K562 (cell line): ENCODE results near the gene MAP2. TPM values are rescaled to one million over a fixed set of nuclear protein-coding genes. Genes with fewer than 3 reads are reported as not detected.

ENCODE experiments used
- ATAC-seq: fragments of 200-7000 bp; cut with Tn5 transposase; 3 replicates; pipeline ENCODE4 v1.9.1; 2020; ENCODE audit warnings: moderate library complexity
- BruUV-seq: library from RNA; stranded (reverse); fragments of 400-500 nt; replicated peaks from 2 replicates; lab custom pipeline; 2021; lab: Mats Ljungman, UMichigan
- CTCF ChIA-PET: fragments of 300-600 bp; formaldehyde crosslinking; extraction: SDS; loops from one replicate; lab custom pipeline; 2021; ENCODE audit warnings: low intra/inter-chr PET ratio; lab: Yijun Ruan, JAX
- POLR2A ChIA-PET: fragments of 300-600, 350-650 bp; sonication (Branson Sonifier 250); formaldehyde crosslinking; extraction: SDS; loops from one replicate; lab custom pipeline; 2021; ENCODE audit warnings: antibody characterized with exemption, inconsistent platforms; lab: Yijun Ruan, JAX
- DNase-seq, 4 experiments: peaks; one replicate each; pipeline versions ENCODE4 v3.0.0 to v3.0.0-alpha.2; 2011 to 2018; ENCODE audit warnings: low spot score in 3 of 4, mixed read lengths in 3 of 4; ENCODE audit errors: extremely low read depth in 1 of 4
- FAIRE-seq: peaks from 2 replicates; lab custom pipeline; 2011; peaks lifted over from hg19 to GRCh38; lab: Jason Lieb, UNC
- H2AFZ ChIP-seq: 2 replicates; pipeline ENCODE4 v1.6.0; 2011; ENCODE audit warnings: low read depth, low read length, control low read depth, inconsistent platforms
- H3K27ac ChIP-seq: fragments of 200-600 bp; 3 replicates; pipeline ENCODE4 v1.8.0; 2011; ENCODE audit warnings: low read depth, mild to moderate bottlenecking, control low read depth, inconsistent platforms, low read length, moderate library complexity, mixed read lengths; ENCODE audit errors: extremely low read depth
- H3K27me3 ChIP-seq, 2 experiments: fragments of 300-600 bp in 1 of 2; 2 replicates in 1 of 2; 3 replicates in 1 of 2; pipeline versions ENCODE4 v1.6.0 to v1.8.0; 2011; ENCODE audit warnings: inconsistent platforms in 2 of 2, low read length in 2 of 2, mild to moderate bottlenecking in 1 of 2, mixed read lengths in 1 of 2, moderate library complexity in 1 of 2; ENCODE audit not compliant: control insufficient read depth in 2 of 2, insufficient read depth in 2 of 2
- H3K36me3 ChIP-seq: fragments of 300-600 bp; 3 replicates; pipeline ENCODE4 v1.8.0; 2011; ENCODE audit warnings: mild to moderate bottlenecking, low read length, inconsistent platforms; ENCODE audit not compliant: control insufficient read depth, insufficient read depth
- H3K4me1 ChIP-seq, 2 experiments: fragments of 200-600 bp in 1 of 2; replicated peaks in 1 of 2; 2 replicates in 1 of 2; 3 replicates in 1 of 2; pipeline versions ENCODE4 v1.5.1 to v1.8.0; 2011; ENCODE audit warnings: inconsistent platforms in 2 of 2, low read length in 2 of 2, mild to moderate bottlenecking in 1 of 2, mixed read lengths in 1 of 2, moderate library complexity in 1 of 2; ENCODE audit not compliant: control insufficient read depth in 2 of 2, insufficient read depth in 2 of 2
- H3K4me2 ChIP-seq: 2 replicates; pipeline ENCODE4 v1.6.1; 2011; ENCODE audit warnings: low read length, control low read depth, inconsistent platforms, mixed read lengths; ENCODE audit not compliant: insufficient read depth
- H3K4me3 ChIP-seq: fragments of 200-600 bp; sonication (generic), shearing (Covaris generic); 2 replicates; pipeline ENCODE4 v1.5.1; 2016; ENCODE audit warnings: control low read depth, inconsistent platforms
- H3K79me2 ChIP-seq: fragments of 200-600 bp; 3 replicates; pipeline ENCODE4 v1.8.0; 2011; ENCODE audit warnings: low read length, inconsistent platforms; ENCODE audit not compliant: control insufficient read depth, insufficient read depth
- H3K9ac ChIP-seq, 2 experiments: 2 replicates each; pipeline versions ENCODE4 v1.6.0 to v1.6.1; 2011; ENCODE audit warnings: low read depth in 2 of 2, low read length in 2 of 2, control low read depth in 1 of 2, inconsistent platforms in 1 of 2, mild to moderate bottlenecking in 1 of 2, mixed read lengths in 1 of 2; ENCODE audit not compliant: insufficient read depth in 1 of 2
- H3K9me1 ChIP-seq: one replicate; pipeline ENCODE4 v1.6.0; 2011; ENCODE audit warnings: inconsistent platforms, mild to moderate bottlenecking, low read length, moderate library complexity; ENCODE audit not compliant: control insufficient read depth, insufficient read depth
- H3K9me3 ChIP-seq: replicated peaks from 2 replicates; pipeline ENCODE4 v1.5.1; 2011; ENCODE audit warnings: low read depth, low read length, inconsistent platforms; ENCODE audit not compliant: control insufficient read depth, insufficient read depth
- H4K20me1 ChIP-seq: replicated peaks from 2 replicates; pipeline ENCODE4 v1.6.1; 2011; ENCODE audit warnings: low read length, inconsistent platforms, mixed read lengths; ENCODE audit not compliant: control insufficient read depth, insufficient read depth
- BRF2 ChIP-seq: IDR thresholded peaks from 3 replicates; pipeline ENCODE4 v1.6.1; 2011; ENCODE audit warnings: borderline replicate concordance, mild to moderate bottlenecking; ENCODE audit not compliant: insufficient read length, insufficient read depth
- CREB3 ChIP-seq: fragments of 450-650 bp; conservative IDR thresholded peaks from 2 replicates; pipeline ENCODE4 v1.6.1; 2016; ENCODE audit warnings: missing genetic modification characterization, low read depth, mild to moderate bottlenecking, missing compliant biosample characterization, moderate library complexity
- EP300 ChIP-seq: IDR thresholded peaks from 2 replicates; pipeline ENCODE4 v1.6.1; 2012; ENCODE audit warnings: low read length, improper control_type of control experiment
- FOXA3 ChIP-seq, 2 experiments: fragments of 450-650 bp in 1 of 2; sonication (generic) in 1 of 2; formaldehyde crosslinking; IDR thresholded peaks in 1 of 2; conservative IDR thresholded peaks in 1 of 2; 2 replicates each; pipeline versions ENCODE4 v1.4.0 to v1.8.0; 2020 to 2022; ENCODE audit warnings: mild to moderate bottlenecking in 2 of 2, missing genetic modification reagents in 1 of 2
- KAT2B ChIP-seq: IDR thresholded peaks from one replicate; pipeline ENCODE4 v1.6.1; 2012; ENCODE audit warnings: low read depth, mild to moderate bottlenecking, control low read depth, inconsistent platforms, low read length, moderate library complexity
- PCBP1 ChIP-seq: fragments of 200-400 bp; formaldehyde crosslinking; IDR thresholded peaks from 2 replicates; pipeline ENCODE4 v1.6.1; 2018; ENCODE audit warnings: mild to moderate bottlenecking, low read depth, low read length; ENCODE audit not compliant: poor library complexity, severe bottlenecking
- POU5F1 ChIP-seq: fragments of 150-350 bp; IDR thresholded peaks from 2 replicates; pipeline ENCODE4 v1.6.1; 2014; ENCODE audit warnings: borderline replicate concordance, low read length, low read depth, mild to moderate bottlenecking; ENCODE audit not compliant: partially characterized antibody
- XRCC5 ChIP-seq: fragments of 200-400 bp; formaldehyde crosslinking; IDR thresholded peaks from 2 replicates; pipeline ENCODE4 v1.6.1; 2017; ENCODE audit warnings: low read depth, mild to moderate bottlenecking, low read length
- ZNF282 ChIP-seq: sonication (generic); formaldehyde crosslinking; IDR thresholded peaks from 2 replicates; pipeline ENCODE4 v1.8.1; 2023; ENCODE audit warnings: missing genetic modification reagents
- ZNF75A ChIP-seq: fragments of 450-650 bp; formaldehyde crosslinking; IDR thresholded peaks from 2 replicates; pipeline ENCODE4 v1.4.0; 2020; ENCODE audit warnings: mild to moderate bottlenecking
- WGBS: fragments of 100-300 bp; shearing (Covaris generic); methylation state at CpG from one replicate; pipeline ENCODE4 v1.1.6; 2016; ENCODE audit warnings: low coverage, mixed read lengths; ENCODE audit not compliant: insufficient coverage; ENCODE audit errors: missing lambda C conversion rate; 5-methylcytosine and 5-hydroxymethylcytosine counted together
- in situ Hi-C: fragments of 300-500 bp; cut with MboI; formaldehyde crosslinking; loops from 4 replicates; pipeline ENCODE4 v1.15.0; 2018; ENCODE audit warnings: inconsistent platforms, mixed read lengths
- intact Hi-C: fragments of 100-400 bp; cut with micrococcal nuclease; formaldehyde crosslinking; loops from 2 replicates; pipeline ENCODE4 v1.14.2; 2022
- polyA plus RNA-seq, 8 experiments: library from polyadenylated mRNA; depleted of rRNA in 4 of 8; stranded (reverse) in 5 of 8; unstranded in 3 of 8; fragments of >200 nt; fragmentation: Nextera tagmentation in 2 of 8; fragmentation: Illumina TruSeq in 1 of 8; extraction: Ambion mirVana in 2 of 8; extraction: Trizol in 1 of 8; gene quantifications; 2 replicates each; pipeline versions ENCODE4 v1.2.1 to v1.2.3, GENCODE V29; 2011 to 2014; ENCODE audit warnings: inconsistent platforms in 1 of 8, missing spikeins in 1 of 8
- total RNA-seq, 7 experiments: library from RNA; depleted of rRNA in 6 of 7; stranded (reverse); fragments of >200 nt in 6 of 7; fragmentation: Illumina TruSeq in 2 of 7; extraction: Trizol in 2 of 7; gene quantifications; 2 replicates each; pipeline versions ENCODE4 v1.2.1 to v1.2.3, GENCODE V29; 2011 to 2021; ENCODE audit warnings: low replicate concordance in 1 of 7
- TF ChIP-seq, protein P1 (sequence below): sonication (generic); formaldehyde crosslinking; IDR thresholded peaks from 2 replicates; pipeline ENCODE4 v1.8.1; 2023; ENCODE audit warnings: mild to moderate bottlenecking, missing genetic modification reagents
- TF ChIP-seq, protein P2 (sequence below): fragments of 250-450 bp; sonication (Bioruptor Pico); IDR thresholded peaks from 2 replicates; pipeline ENCODE4 v1.5.0; 2022; ENCODE audit warnings: mild to moderate bottlenecking
- TF ChIP-seq, protein P3 (sequence below): fragments of 250-450 bp; sonication (Bioruptor Pico); IDR thresholded peaks from 2 replicates; pipeline ENCODE4 v1.8.0; 2021; ENCODE audit warnings: borderline replicate concordance, mild to moderate bottlenecking, moderate library complexity; ENCODE audit not compliant: poor library complexity, severe bottlenecking

The MAP2 gene
- total and polyA plus RNA-seq, 9 of the 15 experiments (the other 6 are each of a cell fraction or from before 2014, with no cell fraction given): 0.13 TPM; not detected in 8

DNA sequence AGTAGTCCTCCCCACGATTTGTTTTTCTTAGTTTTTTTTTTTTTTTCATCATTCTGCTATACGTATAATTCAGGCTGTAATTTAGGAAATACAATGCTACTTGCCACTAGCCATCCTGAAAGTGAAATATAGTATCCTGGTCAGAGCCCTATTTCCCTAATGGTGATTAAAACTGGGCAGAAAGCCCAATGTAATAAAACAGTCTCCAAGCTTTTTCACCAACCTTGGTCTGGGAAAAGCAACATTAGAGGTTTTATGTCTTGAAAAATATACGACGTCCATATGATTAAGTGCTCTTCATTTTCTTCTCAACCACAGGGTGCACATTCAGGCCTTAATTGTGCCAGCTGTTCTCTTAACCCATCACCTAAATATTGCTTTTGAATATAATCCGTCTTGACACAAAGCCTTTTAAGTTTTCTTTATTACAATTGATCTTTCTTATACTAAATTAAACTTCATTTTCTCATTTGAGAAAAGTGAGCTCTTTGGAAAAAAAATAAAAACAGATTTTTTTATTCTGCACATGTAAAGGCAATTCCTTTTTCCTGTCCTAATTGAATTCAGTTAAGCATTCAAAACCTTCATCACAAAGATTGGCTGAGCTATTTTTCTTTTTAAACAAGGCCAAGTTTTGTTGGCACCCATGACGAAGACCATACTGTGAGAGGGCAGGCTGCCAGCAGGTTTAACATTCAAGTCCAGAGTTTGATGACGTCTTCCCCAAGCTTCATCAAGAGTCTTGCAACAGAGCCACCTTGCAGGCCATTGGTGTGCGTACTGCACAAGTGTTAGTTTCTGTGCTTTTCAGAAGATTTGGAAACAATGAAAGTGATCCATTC, 52.7 kb downstream of the MAP2 start:
- in situ Hi-C loops: no loop called here
- no peaks in the 10 kb centered on the region for H3K36me3 ChIP-seq
- no peaks in the 10 kb centered on the region for H3K4me1 ChIP-seq
- H3K9me1 ChIP-seq: no peaks in the 10 kb centered on the region
- H3K9me3 ChIP-seq: no peaks in the 10 kb centered on the region
- no peak overlapping the region for H3K27ac ChIP-seq
- DNase-seq: no peak
- no peaks in the 10 kb centered on the region for H3K27me3 ChIP-seq
- ATAC-seq: no peak
- no peak overlapping the region for H2AFZ ChIP-seq
- no peaks in the 10 kb centered on the region for H3K79me2 ChIP-seq
- WGBS: 0% methylated on average over 8 of the region's 8 CpGs
- no peak overlapping the region for H3K9ac ChIP-seq
- intact Hi-C loops: no loop called here
- H4K20me1 ChIP-seq: no peaks in the 10 kb centered on the region
- CTCF ChIA-PET: no interaction called here
- no TSS peak for BruUV-seq
- no peak overlapping the region for H3K4me2 ChIP-seq
- POLR2A ChIA-PET: no interaction called here
- no peak for FAIRE-seq
- H3K4me3 ChIP-seq: no peak overlapping the region
- TF ChIP-seq BRF2 (no peak), ZNF75A (no peak), ZNF282 (no peak), XRCC5 (no peak), EP300 (no peak), PCBP1 (no peak), CREB3 (tag) (no peak), POU5F1 (no peak), KAT2B (no peak), FOXA3 (CRISPR knock-in tag; conservative IDR thresholded peaks at IDR 0.05 in 1 of 2, IDR thresholded peaks at IDR 0.05 in 1 of 2) (no peak)
- TF ChIP-seq, protein P1, sequence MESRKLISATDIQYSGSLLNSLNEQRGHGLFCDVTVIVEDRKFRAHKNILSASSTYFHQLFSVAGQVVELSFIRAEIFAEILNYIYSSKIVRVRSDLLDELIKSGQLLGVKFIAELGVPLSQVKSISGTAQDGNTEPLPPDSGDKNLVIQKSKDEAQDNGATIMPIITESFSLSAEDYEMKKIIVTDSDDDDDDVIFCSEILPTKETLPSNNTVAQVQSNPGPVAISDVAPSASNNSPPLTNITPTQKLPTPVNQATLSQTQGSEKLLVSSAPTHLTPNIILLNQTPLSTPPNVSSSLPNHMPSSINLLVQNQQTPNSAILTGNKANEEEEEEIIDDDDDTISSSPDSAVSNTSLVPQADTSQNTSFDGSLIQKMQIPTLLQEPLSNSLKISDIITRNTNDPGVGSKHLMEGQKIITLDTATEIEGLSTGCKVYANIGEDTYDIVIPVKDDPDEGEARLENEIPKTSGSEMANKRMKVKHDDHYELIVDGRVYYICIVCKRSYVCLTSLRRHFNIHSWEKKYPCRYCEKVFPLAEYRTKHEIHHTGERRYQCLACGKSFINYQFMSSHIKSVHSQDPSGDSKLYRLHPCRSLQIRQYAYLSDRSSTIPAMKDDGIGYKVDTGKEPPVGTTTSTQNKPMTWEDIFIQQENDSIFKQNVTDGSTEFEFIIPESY: no peak
- TF ChIP-seq, protein P2, sequence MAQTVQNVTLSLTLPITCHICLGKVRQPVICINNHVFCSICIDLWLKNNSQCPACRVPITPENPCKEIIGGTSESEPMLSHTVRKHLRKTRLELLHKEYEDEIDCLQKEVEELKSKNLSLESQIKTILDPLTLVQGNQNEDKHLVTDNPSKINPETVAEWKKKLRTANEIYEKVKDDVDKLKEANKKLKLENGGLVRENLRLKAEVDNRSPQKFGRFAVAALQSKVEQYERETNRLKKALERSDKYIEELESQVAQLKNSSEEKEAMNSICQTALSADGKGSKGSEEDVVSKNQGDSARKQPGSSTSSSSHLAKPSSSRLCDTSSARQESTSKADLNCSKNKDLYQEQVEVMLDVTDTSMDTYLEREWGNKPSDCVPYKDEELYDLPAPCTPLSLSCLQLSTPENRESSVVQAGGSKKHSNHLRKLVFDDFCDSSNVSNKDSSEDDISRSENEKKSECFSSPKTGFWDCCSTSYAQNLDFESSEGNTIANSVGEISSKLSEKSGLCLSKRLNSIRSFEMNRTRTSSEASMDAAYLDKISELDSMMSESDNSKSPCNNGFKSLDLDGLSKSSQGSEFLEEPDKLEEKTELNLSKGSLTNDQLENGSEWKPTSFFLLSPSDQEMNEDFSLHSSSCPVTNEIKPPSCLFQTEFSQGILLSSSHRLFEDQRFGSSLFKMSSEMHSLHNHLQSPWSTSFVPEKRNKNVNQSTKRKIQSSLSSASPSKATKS (CRISPR knock-in tag): no peak
- TF ChIP-seq, protein P3, sequence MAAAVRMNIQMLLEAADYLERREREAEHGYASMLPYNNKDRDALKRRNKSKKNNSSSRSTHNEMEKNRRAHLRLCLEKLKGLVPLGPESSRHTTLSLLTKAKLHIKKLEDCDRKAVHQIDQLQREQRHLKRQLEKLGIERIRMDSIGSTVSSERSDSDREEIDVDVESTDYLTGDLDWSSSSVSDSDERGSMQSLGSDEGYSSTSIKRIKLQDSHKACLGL (CRISPR knock-in tag): no peak
